AML-193 (cell line): Measurements from ENCODE around the gene TCF7.

ENCODE experiments used
- DNase-seq, 2 experiments: peaks; one replicate each; lab custom pipeline; 2025; lab: John Stamatoyannopoulos, UW

Gene TCF7

GRCh38 chr5:134131165-134131564, 16.7 kb downstream of the TCF7 start:
- no peak for DNase-seq

GRCh38 chr5:134131578-134132350, 17.3 kb downstream of the TCF7 start:
- DNase-seq = no peak

GRCh38 chr5:134132372-134133187, 18.1 kb downstream of the TCF7 start:
- DNase-seq = no peak

- no peak for DNase-seq
Measured at GRCh38 chr5:134133188-134133994, 18.9 kb downstream of the TCF7 start.

GRCh38 chr5:134133995-134134541, 19.6 kb downstream of the TCF7 start:
- DNase-seq = no peak

- DNase-seq = no peak
Measured at GRCh38 chr5:134135091-134135655, 20.7 kb downstream of the TCF7 start.

- DNase-seq = no peak
Measured at GRCh38 chr5:134136221-134136631, 21.7 kb downstream of the TCF7 start.

- no peak for DNase-seq
Measured at GRCh38 chr5:134136771-134137170, 22.3 kb downstream of the TCF7 start.

GRCh38 chr5:134138416-134139376, 24.2 kb downstream of the TCF7 start:
- DNase-seq = no peak

GRCh38 chr5:134139377-134139851, 24.9 kb downstream of the TCF7 start:
- no peak for DNase-seq

GRCh38 chr5:134139891-134140469, 25.5 kb downstream of the TCF7 start:
- DNase-seq = no peak

GRCh38 chr5:134140530-134141201, 26.2 kb downstream of the TCF7 start:
- peak; percentile 64 to 65 for DNase-seq

- no peak for DNase-seq
Measured at GRCh38 chr5:134141331-134142050, 27.0 kb downstream of the TCF7 start.

- no peak for DNase-seq
Measured at GRCh38 chr5:134142052-134142451, 27.6 kb downstream of the TCF7 start.

- DNase-seq = no peak
Measured at GRCh38 chr5:134142806-134143205, 28.3 kb downstream of the TCF7 start.

GRCh38 chr5:134143431-134143830, 28.9 kb downstream of the TCF7 start:
- no peak for DNase-seq

GRCh38 chr5:134143944-134144941, 29.8 kb downstream of the TCF7 start:
- DNase-seq = no peak
